Endometrium (tissue), 2 donors: ENCODE data around the gene SPAG6.
"Not testable (repeated sequence)": the region's sequence is repeated elsewhere in the genome, so short reads cannot be mapped to it uniquely, and the experiment has no call there.

ENCODE experiments used
- FAIRE-seq: peaks from 2 replicates; lab custom pipeline; 2012; peaks lifted over from hg19 to GRCh38; lab: Jason Lieb, UNC
- donor health status: control.
- donor health status: control.

Gene SPAG6

DNA sequence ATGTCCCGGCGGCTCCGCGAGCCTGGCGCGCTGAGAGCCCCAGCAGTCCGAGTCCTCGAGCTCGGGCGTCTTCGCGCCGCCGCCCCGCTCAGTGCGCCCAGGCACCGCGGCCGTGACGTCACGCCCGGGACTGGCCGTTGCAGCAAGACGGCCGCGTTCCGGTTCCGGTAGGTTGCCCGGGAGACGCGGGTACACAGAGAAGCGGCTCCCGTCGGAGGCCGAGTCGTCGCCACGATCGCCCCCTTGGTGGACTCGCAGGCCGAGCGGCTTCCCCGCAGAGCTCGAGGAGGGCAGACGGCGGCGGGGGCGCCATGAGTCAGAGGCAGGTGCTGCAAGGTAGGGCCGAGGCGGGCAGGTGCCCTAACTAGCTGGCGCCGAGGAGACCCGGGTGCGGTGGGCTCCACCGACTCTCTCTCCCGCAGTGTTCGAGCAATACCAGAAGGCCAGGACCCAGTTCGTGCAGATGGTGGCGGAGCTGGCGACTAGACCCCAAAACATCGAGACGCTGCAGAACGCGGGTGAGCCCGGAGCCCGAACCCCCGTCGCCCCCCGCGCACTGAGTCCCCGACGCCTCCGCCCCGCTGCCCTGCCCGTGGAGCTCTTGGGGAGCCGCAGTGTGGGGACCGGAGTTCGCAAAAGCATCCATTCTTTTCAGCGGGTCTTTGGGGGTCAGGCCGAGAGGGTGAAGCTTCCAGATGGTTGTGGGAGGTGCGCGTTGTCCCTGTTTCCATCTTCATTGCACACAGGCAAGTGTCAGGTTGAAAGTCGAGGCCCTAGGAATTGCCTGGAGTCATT lies at the start of gene SPAG6:
Gene SPAG6 (plus strand): TSS at position 196 of the 795 bp plus-strand sequence. CDS start 116 bp downstream, at position 312.
- FAIRE-seq: no peak

DNA sequence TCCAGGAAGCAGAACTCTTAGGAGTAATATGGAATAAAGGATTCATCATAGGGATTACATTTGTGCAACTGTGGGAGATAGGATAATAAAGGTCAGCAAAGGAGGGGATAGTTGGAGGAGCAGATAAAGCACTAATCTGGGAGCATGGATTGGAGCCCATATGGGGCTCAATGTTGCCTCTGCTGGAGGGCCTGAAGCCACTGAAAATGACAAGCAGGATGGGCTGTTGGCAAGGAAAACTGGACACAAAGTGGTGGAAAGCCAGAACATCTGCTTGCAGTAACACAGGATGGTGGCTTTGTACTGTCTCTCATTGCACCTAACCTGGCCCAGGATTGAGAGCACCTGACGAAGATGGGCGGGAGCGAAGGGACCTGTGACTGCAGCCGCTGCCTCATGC lies 44.1 kb upstream of the SPAG6 start:
- no peak for FAIRE-seq

DNA sequence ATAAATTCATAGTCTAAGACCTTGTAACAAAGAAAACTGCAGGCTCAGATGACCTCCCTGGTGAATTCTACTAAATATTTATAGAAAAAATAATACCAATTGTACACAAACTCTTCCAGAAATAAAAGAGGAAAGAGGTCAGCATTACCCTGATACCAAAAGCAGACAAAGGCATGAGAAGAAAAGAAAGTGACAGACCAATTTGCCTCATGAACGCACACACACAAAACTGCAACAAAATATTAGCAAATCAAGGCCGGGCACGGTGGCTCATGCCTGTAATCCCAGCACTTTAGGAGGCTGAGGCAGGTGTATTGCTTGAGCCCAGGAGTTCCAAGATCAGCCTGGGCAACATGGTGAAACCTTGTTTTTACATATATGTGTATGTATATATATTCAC lies 41.8 kb upstream of the SPAG6 start:
- FAIRE-seq: no peak

DNA sequence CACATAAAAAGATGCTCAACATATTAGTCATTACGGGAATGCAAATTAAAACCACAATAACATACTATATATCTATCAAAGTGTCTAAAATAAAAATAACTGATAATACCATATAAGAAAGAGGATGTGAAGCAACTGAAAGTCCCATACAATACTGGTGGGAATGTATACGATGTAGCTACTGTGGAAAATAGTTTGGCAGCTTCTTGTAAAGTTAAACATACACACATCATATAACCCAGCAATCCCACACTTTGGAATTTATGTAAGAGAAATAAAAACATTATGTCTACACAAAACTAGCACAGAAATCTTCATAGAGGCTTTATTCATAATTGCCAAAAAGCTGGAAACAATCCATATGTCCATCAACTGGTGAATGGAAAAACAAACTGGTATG lies 39.6 kb upstream of the SPAG6 start:
- FAIRE-seq: no peak

DNA sequence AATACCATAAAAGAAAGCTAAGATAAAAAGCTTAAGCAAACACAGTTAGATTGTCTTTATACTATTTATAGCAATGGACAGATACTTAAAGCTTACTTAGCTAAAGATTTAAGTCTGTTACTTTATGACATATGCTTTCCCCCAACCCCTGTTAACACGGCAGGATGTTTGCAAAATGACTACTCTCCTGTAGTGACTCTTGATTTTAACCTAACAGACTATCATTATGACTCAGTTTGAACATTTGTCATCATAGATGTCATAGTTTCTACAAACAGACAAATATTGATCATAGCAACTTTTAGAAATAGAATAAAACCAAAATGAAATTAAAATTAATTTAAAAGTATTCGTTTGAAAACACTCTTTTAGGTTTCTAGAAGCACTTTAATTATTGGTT lies 36.9 kb upstream of the SPAG6 start:
- FAIRE-seq: no peak

DNA sequence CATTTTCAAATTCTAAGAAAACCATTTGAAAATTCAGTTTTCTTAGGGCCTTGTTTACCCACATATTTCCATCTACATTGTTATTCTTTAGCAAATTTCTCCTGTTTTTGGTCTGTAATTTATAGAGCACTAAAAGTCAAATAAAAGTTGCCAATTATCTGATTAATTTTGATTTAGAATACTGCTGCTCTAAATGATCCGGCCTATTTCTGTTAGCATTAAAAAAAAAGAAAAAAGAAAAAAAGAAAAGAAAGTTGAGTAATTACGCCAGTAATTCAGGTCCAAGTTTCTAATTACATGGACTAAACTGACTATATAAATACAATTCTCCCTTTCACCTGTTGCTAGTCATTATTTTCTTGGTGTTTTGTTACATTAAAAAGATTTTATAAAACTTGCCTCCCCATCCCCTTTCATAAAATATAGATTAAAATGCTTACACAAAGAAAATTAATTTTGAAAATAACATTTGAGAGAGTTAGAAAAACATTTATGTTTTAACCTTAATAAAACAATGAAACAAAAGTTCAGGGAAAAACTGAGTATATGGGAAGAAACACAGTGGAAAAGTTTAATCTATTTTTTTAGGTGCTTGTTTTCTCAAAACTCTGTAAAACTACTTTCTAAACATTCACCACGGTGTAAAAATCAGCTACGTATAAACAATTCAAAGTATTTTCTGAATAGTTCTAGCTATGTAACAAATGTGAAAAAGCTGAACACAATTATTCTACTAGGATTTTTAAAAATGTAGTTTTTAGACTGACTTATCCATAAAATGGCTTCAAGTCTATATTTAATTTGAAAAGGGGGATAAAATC lies 35.9 kb upstream of the SPAG6 start:
- peak; percentile 29 for FAIRE-seq

DNA sequence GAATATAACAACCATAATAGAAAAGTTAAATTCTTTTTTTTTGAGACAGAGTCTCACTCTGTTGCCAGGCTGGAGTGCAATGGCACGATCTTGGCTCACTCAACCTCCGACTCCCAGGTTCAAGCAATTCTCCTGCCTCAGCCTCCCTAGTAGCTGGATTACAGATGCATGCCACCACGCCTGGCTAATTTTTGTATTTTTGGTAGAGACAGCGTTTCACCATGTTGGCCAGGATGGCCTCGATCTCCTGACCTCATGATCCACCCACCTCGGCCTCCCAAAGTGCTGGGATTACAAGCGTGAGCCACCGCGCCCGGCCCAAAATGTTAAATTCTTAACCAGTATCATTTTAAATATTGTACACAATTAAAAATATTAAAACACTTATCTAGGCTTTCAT lies 35.3 kb upstream of the SPAG6 start:
- FAIRE-seq: not testable (repeated sequence)

DNA sequence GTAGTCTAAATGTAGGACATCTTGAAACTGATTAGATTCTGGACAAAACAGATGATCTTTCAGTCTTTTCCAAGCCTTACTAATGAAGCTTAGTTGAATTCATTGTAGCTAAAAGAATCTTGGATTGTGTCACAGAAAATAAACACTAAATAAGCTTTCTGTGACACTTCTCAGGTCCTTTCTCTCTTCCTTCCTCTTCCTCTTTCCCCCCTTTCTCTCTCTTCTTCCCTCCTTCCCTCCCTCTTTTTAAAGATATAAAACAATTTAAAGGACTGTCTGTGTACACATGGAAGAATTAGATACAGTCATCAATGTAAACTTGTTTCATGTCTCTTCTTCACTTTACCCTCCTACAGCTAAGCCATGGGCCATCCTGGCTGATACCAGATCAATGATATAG lies 34.4 kb upstream of the SPAG6 start:
- FAIRE-seq: no peak

DNA sequence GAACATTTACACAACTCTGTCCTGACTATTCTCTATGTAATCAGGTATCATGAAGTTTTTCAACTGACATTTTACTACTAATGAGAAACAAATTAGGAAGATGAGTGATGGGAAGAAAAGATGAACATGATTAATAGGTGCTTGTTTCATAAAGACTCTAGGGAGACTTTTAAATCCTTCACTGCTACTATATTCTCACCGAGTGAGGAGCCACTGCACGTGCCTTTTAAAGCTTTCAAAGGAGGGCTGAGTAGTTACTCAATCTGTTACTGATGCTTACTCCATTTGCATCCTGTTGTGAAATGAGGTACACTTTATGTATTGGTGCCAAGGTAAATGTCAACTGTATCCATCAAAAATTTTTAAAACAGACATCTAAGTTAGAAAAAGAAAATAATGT lies 30.4 kb upstream of the SPAG6 start:
- FAIRE-seq: no peak

DNA sequence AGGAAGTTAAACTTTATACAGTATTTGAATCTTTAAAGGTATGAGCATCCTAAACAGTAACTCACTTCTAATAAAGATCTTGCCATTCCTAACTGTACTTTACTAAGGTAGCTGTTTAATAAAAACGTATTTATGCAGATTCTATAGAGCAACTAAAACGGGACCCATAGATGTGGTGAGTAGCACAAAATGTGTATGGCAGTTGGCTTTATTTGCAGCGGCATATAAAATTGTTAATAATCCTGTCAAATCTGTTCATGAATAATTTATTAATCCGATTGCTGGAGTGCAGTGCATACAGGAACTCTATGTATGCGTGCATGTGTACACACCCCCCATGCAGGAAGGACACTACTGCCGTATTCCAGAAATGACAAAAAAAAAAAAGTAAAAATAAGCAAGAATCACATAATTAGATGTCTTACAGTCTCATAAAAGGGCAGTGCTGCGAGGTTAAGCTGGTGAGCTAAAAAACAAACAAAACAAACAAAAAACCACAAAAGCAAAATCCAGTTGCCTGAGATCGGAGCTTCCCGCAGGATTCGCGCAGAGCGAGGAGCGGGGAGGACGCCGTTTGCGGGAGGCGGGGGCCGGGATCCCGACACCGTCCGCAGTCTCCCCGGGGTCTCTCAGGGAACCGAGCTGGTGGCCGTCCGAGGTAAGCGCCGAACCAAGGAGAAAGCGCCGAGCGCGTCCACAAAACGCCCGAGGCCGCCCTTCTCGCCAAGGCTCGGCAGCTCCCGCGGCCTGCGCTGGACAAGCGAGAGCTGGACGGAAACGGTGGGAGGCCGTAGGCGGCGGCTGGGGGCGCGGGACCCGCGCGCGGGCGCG lies 29.6 kb upstream of the SPAG6 start:
- no peak for FAIRE-seq

DNA sequence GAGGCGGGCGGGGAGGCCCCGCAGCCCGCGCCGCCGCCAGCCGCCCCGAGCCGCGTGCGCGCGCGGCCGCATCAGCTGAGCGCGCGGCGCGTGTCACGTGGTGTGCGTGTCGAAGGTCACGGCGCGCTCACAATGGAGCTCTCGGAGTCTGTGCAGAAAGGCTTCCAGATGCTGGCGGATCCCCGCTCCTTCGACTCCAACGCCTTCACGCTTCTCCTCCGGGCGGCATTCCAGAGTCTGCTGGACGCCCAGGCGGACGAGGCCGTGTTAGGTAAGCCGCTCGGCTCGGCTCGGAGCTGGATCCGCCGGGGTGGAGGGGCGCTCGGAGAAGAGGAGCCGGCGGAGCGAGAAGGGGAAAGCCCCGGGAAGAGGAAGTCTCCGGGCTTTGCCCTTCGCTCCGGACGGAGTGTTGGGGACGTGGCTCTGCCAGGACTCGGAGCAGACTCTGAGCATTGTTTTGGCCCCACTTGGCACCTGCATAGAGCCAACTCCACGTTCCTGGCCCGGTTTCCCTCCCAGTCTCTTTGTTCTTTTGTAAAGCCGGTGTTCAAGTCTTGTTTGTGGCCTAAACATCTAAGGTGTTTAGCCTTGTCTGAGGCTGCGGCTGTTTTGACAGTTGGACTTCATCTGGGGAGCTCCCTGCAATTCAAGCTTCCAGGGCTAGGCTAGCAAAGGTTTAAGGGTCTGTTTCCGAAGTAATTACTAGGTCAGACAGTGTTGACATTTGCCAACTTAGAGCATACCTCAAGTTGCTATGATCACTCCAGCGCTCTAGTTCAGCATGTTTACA lies 28.8 kb upstream of the SPAG6 start, which contains the start of gene COMMD3:
Gene COMMD3 (plus strand): TSS at position 103 of the 790 bp plus-strand sequence. CDS start 30 bp downstream, at position 133.
- FAIRE-seq: no peak

DNA sequence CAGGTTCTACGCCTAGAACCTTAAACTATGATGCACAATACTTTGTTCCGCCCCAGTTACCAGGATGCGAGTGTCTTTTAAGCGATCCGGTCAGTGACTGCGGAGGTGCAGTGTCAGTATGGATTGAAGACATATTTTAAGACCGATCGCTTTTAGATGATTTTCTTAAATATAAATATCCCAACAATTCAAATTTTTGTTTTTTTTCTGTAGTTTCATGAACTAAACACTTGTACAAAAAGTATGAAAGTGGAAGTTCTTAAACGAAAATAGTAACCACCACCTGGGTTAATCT lies 28.3 kb upstream of the SPAG6 start:
- FAIRE-seq: no peak

DNA sequence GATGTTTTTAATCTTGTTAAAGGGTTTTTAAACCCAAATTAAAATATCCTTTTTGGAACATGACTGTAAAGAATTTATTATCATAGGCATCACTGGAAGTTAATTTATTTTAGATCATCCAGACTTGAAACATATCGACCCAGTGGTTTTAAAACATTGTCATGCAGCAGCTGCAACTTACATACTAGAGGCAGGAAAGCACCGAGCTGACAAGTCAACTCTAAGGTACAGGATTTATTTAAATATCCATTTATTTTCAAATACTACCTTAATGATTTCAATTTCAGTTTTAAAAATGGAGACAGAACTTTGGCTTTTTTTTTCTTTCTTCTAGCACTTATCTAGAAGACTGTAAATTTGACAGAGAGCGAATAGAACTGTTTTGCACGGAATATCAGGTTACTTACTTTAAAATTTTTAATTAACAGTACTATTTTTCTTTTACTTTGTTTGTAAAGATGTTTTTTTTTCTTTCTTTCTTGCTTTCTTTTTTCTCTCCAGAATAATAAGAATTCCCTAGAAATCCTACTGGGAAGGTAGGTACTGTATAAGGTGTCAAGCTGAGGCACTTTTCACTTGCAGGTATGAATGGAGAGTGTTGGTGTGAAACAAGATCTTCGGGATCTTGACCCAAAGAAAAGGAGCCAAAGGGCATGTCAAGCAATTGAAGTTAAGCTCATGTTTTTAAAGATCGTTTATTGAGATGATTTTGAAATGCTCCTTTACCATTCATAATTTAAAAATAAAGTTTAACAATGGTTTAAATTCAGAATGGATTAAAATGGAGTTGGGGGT lies 27.3 kb upstream of the SPAG6 start:
- no peak for FAIRE-seq

DNA sequence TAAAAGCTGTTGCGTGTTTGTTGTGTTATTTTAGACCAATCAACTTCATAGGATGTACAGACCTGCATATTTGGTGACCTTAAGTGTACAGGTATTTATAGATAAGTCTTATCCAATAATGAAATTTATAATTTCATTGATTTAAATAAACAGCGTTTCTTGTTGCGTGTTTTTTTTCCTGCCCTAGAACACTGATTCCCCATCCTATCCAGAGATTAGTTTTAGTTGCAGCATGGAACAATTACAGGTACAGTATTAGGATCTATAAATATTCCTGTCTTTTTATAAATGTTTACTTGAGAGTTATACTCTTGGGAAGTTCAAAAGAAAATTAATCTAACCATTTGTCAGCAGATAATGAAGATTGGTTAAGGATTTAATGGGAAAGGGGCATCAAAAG lies 26.5 kb upstream of the SPAG6 start:
- FAIRE-seq: no peak

DNA sequence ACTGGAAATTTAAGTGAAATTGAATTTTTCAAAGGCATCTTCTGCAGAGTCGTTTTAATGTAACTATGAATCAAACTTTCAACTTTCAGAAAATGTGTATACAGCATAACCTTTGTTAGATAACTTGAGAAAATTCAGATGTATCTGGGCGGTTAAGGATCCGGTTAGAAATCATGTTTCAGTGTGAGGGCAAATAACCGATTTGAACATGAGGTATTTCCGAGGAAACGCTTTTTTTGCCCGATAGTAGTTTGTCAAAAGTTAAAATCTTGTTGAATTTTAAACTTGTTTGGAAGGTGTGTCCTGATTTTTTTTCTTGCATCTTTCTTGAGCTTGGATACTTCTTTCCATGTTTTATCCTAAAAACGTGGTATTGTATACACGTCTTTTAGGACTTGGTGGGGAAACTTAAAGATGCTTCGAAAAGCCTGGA lies 25.7 kb upstream of the SPAG6 start:
- FAIRE-seq: no peak

DNA sequence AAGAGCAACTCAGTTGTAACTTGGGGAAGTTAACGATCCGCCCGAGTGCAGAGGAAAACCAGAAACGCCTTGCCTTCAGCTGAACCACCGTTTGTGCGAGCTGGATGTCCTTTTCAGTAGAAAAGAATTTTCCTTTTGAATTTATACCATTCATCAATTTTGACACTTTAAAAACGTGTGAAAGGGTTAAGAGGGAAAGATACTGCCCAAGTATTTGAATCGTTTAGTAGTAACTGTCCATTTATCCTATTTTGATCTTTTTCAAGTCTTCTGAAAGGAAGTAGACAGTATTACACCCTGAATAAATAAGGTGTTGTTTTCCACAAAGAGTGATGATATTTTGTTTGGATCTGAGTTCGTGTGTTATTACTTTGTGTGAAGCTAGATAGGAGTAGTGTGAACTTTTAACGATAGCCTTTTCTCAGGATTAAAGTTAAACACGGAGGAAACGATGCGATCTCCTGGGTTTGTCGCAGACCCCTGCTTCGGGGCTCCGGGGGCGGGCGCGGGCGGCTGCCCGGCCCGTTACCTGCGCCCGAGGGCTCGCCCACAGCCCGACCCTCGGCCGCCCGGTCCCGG lies 25.2 kb upstream of the SPAG6 start:
- no peak for FAIRE-seq

DNA sequence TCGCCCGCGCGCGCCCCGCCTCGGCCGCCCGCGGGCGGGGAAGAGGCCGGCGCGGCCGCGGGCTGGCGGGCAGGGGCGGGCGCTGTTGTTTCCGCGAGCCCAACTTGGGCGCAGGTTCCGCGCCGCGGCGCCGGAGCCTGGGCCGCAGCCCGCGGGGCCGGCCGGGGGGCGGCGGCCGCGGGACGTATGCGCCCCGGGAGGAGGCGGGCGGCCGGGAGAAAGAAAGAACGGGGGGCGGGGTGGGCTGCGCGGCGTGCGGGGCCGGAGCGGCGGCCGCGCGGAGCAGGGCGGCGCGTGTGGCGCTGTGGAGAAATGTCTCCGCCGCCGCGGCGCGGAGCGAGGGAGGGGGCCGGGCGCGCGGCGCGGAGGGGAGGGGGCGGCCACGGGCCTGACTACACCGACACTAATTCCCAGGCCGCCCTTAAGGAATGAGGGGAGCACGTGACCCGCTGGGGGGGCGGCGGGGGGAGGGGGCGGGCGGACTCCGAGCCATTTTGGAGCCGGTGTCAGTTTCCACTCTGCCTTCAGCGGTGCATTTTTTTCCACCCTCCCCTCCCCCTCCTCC lies 24.6 kb upstream of the SPAG6 start, which contains the start of gene BMI1:
Gene BMI1 (plus strand): TSS at position 509 of the 565 bp plus-strand sequence. CDS start 5,351 bp downstream, outside the sequence.
- no peak for FAIRE-seq

DNA sequence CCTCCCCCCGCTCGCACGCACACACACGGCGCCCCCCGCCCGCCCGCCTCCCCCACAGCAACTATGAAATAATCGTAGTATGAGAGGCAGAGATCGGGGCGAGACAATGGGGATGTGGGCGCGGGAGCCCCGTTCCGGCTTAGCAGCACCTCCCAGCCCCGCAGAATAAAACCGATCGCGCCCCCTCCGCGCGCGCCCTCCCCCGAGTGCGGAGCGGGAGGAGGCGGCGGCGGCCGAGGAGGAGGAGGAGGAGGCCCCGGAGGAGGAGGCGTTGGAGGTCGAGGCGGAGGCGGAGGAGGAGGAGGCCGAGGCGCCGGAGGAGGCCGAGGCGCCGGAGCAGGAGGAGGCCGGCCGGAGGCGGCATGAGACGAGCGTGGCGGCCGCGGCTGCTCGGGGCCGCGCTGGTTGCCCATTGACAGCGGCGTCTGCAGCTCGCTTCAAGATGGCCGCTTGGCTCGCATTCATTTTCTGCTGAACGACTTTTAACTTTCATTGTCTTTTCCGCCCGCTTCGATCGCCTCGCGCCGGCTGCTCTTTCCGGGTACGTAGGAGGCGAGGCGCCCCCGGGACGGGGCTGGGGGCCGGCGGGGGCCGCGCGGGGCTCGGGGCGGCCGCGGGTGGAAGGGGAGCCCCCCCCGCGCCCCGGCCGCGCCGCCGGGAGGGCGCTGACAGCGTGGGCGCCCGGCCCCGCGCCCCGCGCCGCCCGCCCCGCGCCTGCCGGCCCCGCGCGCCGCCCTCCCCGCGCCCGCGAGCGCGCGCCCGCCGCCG lies 24.0 kb upstream of the SPAG6 start:
- no peak for FAIRE-seq

DNA sequence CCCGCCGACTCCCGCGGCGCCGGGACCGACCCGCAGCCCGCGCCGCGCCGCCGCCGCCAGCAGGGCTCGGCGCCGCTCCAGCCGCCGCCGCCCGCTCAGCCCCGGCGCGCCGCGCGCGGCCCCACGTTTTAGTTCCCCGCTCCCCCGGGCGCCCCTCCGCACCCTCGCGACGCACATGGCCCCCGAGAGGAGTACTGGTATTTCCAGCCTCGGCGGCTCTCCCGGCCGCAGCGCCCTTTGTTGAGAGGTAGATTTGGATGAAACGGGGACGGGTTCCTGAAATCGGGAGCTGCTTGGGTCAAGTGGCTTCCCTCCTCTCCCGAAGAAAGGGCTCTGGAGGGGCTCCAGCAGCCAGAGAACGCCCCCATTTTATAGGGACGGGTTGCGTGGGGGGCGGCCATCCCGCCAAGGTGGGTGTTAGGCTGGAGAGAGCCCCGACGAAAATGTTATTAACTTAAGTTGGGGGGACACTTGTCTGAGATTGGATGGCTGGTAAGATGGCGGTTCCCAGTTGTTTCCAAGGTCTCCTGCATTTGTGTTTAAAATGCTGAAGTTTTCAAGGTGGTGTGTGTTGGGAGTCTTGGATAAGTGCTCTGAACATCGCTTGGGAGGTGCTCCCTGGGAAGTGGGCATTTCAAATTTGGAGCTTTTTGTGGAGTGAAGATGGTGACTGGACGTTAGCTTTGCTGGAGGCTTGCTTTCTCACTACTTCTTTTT lies 23.2 kb upstream of the SPAG6 start:
- FAIRE-seq: no peak
